EH (cell line): ENCODE measurements around the gene TNS3.

ENCODE experiments used
- DNase-seq: peaks from one replicate; pipeline ENCODE4 v3.0.0-alpha.2; 2015; ENCODE audit warnings: low read depth

TNS3 gene

GRCh38 chr7:47581438-47581803 lies 490 bp downstream of the TNS3 start:
- peak; percentile 36 for DNase-seq

- peak; percentile 66 for DNase-seq
These were observed 1.0 kb downstream of the TNS3 start for GRCh38 chr7:47580811-47581331.

DNA sequence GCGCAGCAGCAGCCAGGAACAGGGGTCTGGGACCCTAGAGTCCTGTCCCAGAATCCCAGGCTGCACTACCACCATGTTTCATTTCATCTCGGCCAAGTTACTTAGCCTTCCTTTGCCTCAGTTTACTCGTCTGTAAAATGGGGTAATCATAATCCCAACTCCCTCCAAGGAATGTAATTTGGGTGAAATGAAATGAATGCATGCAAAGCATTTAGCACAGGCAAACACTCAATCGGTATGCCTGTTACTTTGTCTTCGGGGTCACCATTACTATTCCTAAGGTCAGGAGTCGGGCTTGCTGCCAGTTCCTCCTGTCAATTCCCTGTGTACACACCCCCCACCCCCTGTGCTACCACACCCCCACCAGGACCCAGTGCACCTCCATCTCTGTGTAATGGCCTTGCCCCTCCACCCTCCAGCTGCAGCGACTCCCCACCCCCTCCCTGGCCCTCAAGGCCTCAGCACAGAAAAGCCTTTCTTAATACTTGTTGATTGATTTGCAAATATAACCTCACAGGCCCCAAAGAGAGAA lies 1.7 kb downstream of the TNS3 start:
- DNase-seq: peak; percentile 70

DNA sequence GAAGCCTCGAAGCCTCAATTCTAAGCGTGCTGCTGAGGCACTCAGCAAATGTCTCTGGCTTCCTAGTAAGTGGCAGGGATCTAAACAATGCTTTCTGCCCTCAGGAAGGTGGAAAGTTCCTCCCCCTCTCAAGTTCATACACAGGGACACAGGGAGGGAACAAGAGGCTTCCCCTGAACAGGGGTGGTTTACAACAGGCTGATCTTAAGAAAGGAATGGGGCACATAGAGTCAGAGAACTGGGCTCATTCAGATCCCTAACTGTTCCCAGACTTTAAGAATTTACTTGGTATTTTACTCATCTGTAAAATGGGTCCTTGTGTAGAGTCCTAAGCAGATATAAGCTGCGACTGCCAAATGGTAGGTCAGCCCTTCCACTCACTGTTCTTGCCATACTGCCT lies 2.5 kb downstream of the TNS3 start:
- DNase-seq: peak; percentile 59

- peak; percentile 95 for DNase-seq
These were observed 3.2 kb downstream of the TNS3 start for GRCh38 chr7:47578579-47579270.

DNA sequence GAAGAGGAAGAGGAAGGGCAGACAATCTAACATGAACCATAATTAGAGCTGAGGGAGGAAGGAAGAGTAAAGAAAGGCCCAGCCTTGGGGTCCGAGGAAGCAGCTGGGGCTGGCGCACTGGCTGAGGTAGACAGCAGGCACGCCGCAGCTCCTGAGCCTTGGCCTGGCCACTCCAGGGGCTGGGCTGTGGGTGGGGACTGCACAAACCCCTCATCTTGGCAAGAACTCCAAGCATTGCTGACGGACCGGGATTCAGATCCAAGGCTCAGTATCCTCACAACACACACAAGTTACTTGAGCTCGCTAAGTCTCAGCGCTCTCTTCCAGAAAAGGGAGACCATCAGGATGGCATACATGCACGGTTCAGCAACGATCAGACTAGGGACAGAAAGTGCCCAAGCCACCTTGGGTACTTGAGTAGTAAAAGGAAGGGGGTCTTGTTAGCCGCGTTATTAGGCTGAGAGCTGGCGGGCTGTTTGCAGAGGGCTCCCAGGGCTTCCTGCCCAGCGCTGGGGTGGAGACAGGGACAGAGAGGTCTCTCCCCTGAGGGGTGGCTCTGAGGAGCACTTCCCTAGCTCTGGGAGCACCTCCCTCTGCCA lies 4.5 kb downstream of the TNS3 start:
- no peak for DNase-seq

GRCh38 chr7:47576866-47577306 lies 5.0 kb downstream of the TNS3 start:
- no peak for DNase-seq

- peak; percentile 65 for DNase-seq
These were observed 5.7 kb downstream of the TNS3 start for GRCh38 chr7:47576031-47576865.

- DNase-seq: no peak
These were observed 7.2 kb downstream of the TNS3 start for GRCh38 chr7:47574482-47575329.

DNA sequence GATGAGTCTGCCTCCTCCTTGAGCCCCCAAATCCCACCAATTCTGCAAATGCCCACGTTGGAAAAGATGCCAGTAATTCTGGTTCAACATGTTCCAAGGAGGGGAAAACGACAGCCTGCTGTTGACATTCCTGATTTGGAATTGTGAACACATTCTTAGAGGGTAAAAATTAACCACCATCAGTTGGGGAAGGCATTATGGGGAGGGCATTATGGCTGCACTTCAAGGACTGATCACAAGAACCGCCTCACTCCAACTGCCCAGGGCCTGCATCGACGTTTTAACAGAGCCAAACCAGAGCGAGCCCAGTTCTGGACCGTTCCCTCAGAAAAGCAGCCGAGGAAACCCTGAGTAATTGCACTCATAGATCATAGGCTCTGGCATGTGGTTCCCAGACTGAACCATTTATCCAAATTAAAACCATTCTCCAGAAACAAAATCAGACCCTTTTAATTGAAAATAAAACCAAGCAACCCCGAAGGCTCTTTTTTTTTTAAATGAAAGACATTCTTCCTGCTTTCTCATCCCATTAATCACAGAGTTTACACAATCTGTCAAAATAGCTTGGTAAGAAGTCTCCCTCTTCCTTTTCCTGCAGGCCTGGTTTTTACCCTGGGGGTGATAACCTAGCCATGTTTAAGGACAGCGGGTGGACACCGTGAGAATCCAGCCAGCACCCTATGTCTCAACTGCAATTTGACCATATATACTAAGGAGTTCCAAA lies 8.0 kb downstream of the TNS3 start:
- peak; percentile 98 for DNase-seq

DNA sequence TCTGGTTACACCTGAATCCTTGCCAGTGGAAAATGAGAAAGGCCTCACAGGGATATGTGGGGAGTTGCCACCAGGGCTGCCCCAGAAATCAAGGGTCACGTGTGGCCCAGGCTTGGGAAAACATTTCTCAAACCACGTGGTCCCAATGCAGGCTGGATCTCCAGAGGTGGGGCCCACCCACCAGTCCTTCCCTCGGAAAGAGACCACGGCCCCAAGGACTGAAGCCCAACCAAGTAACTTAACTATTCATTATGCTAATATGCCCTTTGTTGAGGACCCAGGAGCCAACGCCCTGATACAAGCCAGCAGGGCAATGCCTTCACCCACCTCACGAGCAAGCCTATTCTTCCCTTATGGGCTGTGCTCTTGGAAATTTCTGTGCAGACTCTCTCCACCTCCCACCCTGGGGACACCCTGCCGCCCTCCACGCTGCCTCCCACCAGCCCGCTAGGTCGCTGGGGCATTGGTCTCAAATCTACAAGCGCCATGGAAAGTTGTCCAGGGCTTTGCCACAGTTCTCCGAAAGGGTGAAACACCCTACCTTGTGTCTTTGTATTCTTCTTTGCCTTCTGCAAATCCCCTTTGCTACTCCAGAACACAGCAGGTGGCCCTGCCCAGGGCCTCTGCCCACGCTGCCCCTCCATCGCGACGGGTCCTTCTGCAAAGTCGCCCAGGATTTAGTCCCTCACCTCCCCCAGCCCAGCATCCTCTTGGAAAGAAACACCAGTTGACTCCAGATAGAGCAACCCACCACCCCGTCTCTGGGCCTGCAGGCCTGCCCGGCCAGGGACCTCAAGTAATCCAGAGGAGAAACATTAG lies 8.8 kb downstream of the TNS3 start:
- DNase-seq: no peak

DNA sequence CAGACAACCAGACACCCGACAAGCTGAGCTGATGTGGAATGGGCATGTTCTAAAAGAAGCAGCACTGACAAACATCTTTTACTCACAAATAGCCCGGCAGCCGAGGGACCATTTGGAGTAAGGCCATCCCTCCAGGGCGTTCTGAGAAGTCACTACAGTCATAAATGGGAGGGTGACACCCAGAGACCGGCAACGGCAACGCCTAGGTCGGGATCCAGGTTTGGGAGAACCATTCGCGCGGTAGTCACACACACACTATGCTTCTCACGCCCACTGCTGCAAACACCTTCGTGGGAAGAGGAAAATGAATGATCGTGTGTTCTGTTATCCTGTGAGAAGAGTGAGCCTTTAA lies 9.8 kb downstream of the TNS3 start:
- DNase-seq: no peak

DNA sequence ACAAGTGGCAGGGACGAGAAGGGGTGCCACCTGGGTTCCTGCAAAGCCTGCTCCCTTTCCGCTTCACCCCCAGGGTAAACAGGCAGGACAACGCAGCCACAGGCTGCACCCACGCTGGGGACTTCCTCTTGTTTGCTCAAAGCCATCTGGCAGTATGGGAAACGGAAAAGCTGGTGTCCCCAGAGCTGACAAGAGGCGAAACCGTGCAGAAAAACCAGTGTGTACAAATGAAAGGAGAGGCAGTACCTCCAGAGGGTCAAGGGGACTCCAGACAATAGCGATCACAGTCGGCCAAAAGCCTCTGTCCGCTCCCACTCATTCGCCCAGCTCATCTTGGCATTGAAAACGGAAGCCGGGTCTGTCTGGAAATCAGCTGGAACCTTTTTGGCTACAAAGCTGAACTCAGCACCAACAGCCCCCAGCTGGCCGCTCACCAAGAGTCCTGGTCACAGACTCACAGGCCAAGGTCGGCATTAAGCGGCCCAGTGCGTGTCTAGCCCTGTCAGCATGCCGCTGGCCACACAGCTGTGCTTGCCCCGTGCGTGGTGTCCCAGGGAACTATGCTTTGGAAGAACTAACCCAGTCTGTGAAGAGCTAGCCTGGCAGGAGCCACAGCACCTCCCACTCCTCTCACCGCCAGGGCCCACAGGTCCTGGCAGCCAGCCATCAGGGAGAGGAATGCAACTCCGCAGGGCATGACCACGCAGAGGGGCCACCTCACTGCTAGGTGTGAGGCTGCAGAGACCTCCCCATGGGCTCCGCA lies 10.4 kb downstream of the TNS3 start:
- peak; percentile 97 for DNase-seq

GRCh38 chr7:47570649-47571050 lies 11.3 kb downstream of the TNS3 start:
- DNase-seq: peak; percentile 82

DNA sequence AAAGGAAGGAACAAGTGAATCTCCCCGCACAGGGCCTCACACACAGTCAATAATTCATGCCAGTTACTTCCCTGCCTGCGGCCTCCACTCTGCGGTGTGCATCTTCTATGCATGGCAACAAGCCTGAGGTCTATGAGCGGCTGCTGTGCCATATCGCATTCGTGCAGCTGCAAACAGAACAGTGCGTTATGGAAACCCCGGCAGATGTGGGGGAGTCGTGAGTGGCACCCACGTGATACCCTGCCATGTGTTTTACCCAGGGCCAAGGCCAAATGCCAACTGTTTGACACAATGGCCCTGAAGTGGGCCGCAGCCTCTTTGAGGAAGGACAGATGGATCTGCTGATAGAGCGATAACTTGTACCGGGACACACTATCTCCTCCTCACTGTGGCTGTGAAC lies 13.4 kb downstream of the TNS3 start:
- DNase-seq: no peak

- DNase-seq: no peak
These were observed 13.9 kb downstream of the TNS3 start for GRCh38 chr7:47568056-47568455.

DNA sequence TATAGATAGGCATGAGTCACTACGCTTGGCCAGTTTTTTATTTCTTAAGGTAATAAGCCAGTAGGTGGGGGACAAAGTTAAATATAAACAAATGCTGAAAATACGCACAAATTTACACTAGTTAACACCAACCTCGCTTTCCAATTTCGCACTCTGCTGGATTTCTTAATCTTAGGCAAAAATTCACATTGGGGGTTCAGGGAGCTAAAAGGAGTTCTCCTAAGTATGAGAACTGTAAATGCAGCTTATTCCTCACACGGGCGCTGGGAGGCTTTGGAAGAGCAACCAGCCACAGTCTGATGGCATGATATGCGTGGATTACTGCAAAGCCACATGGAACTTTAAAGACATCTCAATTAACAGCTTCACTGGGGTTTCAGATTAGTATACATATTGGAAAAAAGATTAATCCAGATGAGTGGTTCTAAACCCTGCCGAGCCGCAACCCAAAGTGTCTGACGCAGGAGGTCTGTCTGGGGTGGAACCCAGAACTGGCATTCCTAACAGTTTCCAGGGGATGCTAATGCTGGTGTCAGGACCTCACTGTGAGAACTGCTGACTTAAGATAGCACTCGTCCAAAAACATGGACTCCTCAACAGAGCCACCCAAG lies 16.2 kb downstream of the TNS3 start:
- no peak for DNase-seq

DNA sequence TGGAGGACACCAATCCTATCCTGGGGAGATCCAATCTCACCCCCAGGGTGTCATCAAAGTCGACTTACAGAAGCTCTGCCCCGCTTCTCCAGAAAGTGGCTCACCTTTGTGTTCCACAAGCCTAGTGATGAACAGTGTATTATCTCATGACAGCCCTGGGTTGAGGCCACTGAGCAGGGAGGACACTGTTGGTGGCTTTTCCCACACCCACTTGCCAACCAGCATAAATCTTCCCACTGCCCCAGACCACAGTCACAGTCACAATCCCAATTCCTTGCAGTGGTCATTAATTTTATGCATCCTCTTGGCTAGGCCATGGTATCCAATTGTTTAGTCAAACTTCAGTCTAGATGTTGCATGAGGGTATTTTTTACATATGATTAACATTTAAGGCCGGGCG lies 18.4 kb downstream of the TNS3 start:
- no peak for DNase-seq
